Heart left ventricle (tissue), 13 donors: ENCODE measurements around the gene TAP2.

Experiments
- CTCF ChIP-seq, 12 donors: fragments of 200-600 bp; sonication (generic) in 4 of 12; IDR thresholded peaks; one replicate each; pipeline versions ENCODE4 v1.5.0 to v1.8.0; 2018 to 2022; ENCODE audit warnings: antibody characterized with exemption in 12 of 12, mild to moderate bottlenecking in 5 of 12
- POLR2A ChIP-seq, 2 donors: fragments of 450-650 bp; IDR thresholded peaks; one replicate each; pipeline ENCODE4 v1.6.1; 2017; ENCODE audit warnings: antibody characterized with exemption in 2 of 2, mild to moderate bottlenecking in 2 of 2, moderate library complexity in 2 of 2
- donor health status: ischemic (EF 13 %, LVEDD 7.1; RV severe dilation, severe dysfunction).
- donor health status: DM: no; HTN: yes; CAD: no.
- donor health status: DM: no; HTN: no; CAD: no.
- donor health status: ischemic (EF 25% LVEDD 6.9; RV normal size, moderate dysfunction).
- donor health status: ischemic (EF 25% LVEDD 5.7; RV mildly dilated, moderate dysfunction).
- donor health status: ischemic (EF 35%, LVEDD 5.7; RV mildly dilated, moderate dysfunction).
- donor health status: nonischemic (EF 11% LVEDD 7.7; RV severe dilation, severe dysfunction).
- donor health status: DM: yes; HTN: yes; CAD: no.
- donor health status: PGD.
- donor health status: ischemic (EF 29% LVEDD 5.4; RV normal size, mild dysfunction).
- donor health status: nonischemic (EF 23%, LVEDD 6.1; RV moderate dilation, normal function).

GRCh38 chr6:32840604-32841246, 2.2 kb upstream of the TAP2 start:
- TF ChIP-seq POLR2A (IDR thresholded peaks at IDR 0.05) (no peak), CTCF (IDR thresholded peaks at IDR 0.05) (no peak)
